Endothelial cell of umbilical vein (primary cell): Measurements from ENCODE around the gene VPS35.

Source experiments
- CTCF ChIP-seq, 2 donors: IDR thresholded peaks; 1 replicate in 1 of 2; 2 replicates in 1 of 2; pipeline ENCODE4 v1.5.1; 2011; ENCODE audit warnings: low read length in 2 of 2, mild to moderate bottlenecking in 2 of 2, moderate library complexity in 2 of 2, control low read depth in 1 of 2, inconsistent platforms in 1 of 2, low read depth in 1 of 2; ENCODE audit not compliant: insufficient read depth in 1 of 2; ENCODE audit errors: extremely low read depth in 1 of 2
- EZH2 ChIP-seq: IDR thresholded peaks from 2 replicates; pipeline ENCODE4 v1.6.1; 2012; ENCODE audit warnings: borderline replicate concordance, low read depth, mild to moderate bottlenecking, moderate library complexity, low read length, inconsistent platforms; ENCODE audit not compliant: severe bottlenecking
- POLR2A ChIP-seq: IDR thresholded peaks from 2 replicates; pipeline ENCODE4 v1.6.1; 2012; ENCODE audit warnings: low read depth, mild to moderate bottlenecking, control low read depth, low read length
- POLR2AphosphoS5 ChIP-seq: IDR thresholded peaks from 2 replicates; pipeline ENCODE4 v1.6.1; 2012; ENCODE audit warnings: low read depth, mild to moderate bottlenecking, control low read depth, low read length, moderate library complexity; ENCODE audit not compliant: insufficient read depth

- no peak for TF ChIP-seq POLR2A
- TF ChIP-seq CTCF (IDR thresholded peaks at IDR 0.05; ENCODE audit: extremely low read depth in 1 of 2, insufficient read depth in 1 of 2, low read depth in 1 of 2, low read length in 2 of 2), result no peak
- no peak for TF ChIP-seq EZH2
- no peak for TF ChIP-seq POLR2AphosphoS5
Measured at GRCh38 chr16:46733319-46733830, 44.4 kb upstream of the VPS35 start.
